HG03280 (cell line): ENCODE measurements around the gene ZNF574.

ENCODE experiments used
- ATAC-seq: cut with Tn5 transposase; IDR thresholded peaks from one replicate; pipeline ENCODE4 v1.9.1; 2021; ENCODE audit warnings: mild to moderate bottlenecking, moderate library complexity; ENCODE audit not compliant: unreplicated experiment

ZNF574 gene

GRCh38 chr19:42053037-42053935 is 22.7 kb upstream of the ZNF574 start:
- no peak for ATAC-seq

GRCh38 chr19:42054205-42054604 is 21.8 kb upstream of the ZNF574 start:
- ATAC-seq: no peak

GRCh38 chr19:42057846-42058245 is 18.1 kb upstream of the ZNF574 start:
- no peak for ATAC-seq

GRCh38 chr19:42059196-42059595 is 16.8 kb upstream of the ZNF574 start:
- no peak for ATAC-seq

- ATAC-seq: no peak
These were observed 15.8 kb upstream of the ZNF574 start for GRCh38 chr19:42060117-42060516.

GRCh38 chr19:42062381-42062780 is 13.6 kb upstream of the ZNF574 start:
- ATAC-seq: no peak

GRCh38 chr19:42064432-42064831 is 11.5 kb upstream of the ZNF574 start:
- no peak for ATAC-seq

GRCh38 chr19:42065051-42065450 is 10.9 kb upstream of the ZNF574 start:
- no peak for ATAC-seq

- ATAC-seq: no peak
These were observed 10.5 kb upstream of the ZNF574 start for GRCh38 chr19:42065511-42065910.

GRCh38 chr19:42066075-42066754 is 9.8 kb upstream of the ZNF574 start:
- ATAC-seq: no peak

- no peak for ATAC-seq
These were observed 8.6 kb upstream of the ZNF574 start for GRCh38 chr19:42067315-42067888.

GRCh38 chr19:42068361-42068755 is 7.6 kb upstream of the ZNF574 start:
- no peak for ATAC-seq

GRCh38 chr19:42068756-42069571 is 7.0 kb upstream of the ZNF574 start:
- no peak for ATAC-seq

GRCh38 chr19:42069619-42070351 is 6.2 kb upstream of the ZNF574 start, which contains the start of gene GRIK5:
Gene GRIK5, minus strand, starts transcription at chr19:42070206. Its CDS starts 4,436 bp downstream, at chr19:42065770.
- no peak for ATAC-seq

- no peak for ATAC-seq
These were observed 4.7 kb upstream of the ZNF574 start for GRCh38 chr19:42071247-42071646.

- no peak for ATAC-seq
These were observed 1.2 kb upstream of the ZNF574 start for GRCh38 chr19:42074513-42075363.

- no peak for ATAC-seq
These were observed 676 bp upstream of the ZNF574 start for GRCh38 chr19:42075364-42075615.

GRCh38 chr19:42076380-42076944 is 496 bp downstream of the ZNF574 start:
- no peak for ATAC-seq

- no peak for ATAC-seq
These were observed 2.1 kb downstream of the ZNF574 start for GRCh38 chr19:42078058-42078457.
